ENCODE measurements around the gene TEX11. TPM values are rescaled to one million over a fixed set of nuclear protein-coding genes. Genes with fewer than 3 reads are reported as not detected.
"Not testable (repeated sequence)": the region's sequence is repeated elsewhere in the genome, so short reads cannot be mapped to it uniquely, and the experiment has no call there.

TEX11 gene
- total RNA-seq, 4 donors from 2014 or later = not detected

DNA sequence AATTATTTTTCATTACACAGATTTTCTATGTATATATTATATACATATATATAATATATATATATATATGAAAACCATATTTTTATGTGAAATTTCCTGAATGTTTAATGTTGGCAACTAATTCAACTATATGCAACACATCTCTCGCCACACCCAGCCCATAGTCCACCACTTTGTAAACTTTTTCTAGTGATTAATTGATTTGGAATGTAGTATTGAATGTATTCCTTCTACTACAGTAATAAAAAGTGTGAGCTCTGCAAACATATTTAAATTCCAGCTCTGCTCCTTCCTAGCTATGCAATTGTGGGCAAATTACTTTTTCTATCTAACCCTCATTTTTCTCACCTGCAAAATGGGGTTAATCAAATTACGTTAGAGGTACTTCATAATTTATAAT, 187.8 kb downstream of the TEX11 start:
- H3K27ac ChIP-seq = no peak overlapping the region
- H3K4me3 ChIP-seq = no peak overlapping the region
- 70 to 74% methylated on average over 2 of the region's 2 CpGs for WGBS, 2 donors
- H3K9me3 ChIP-seq = no peaks in the 10 kb centered on the region
- no peaks in the 10 kb centered on the region for H3K4me1 ChIP-seq
- TF ChIP-seq POLR2A (IDR thresholded peaks at IDR 0.05) (no peak), EP300 (IDR thresholded peaks at IDR 0.05) (no peak)
- TF ChIP-seq, protein P1, sequence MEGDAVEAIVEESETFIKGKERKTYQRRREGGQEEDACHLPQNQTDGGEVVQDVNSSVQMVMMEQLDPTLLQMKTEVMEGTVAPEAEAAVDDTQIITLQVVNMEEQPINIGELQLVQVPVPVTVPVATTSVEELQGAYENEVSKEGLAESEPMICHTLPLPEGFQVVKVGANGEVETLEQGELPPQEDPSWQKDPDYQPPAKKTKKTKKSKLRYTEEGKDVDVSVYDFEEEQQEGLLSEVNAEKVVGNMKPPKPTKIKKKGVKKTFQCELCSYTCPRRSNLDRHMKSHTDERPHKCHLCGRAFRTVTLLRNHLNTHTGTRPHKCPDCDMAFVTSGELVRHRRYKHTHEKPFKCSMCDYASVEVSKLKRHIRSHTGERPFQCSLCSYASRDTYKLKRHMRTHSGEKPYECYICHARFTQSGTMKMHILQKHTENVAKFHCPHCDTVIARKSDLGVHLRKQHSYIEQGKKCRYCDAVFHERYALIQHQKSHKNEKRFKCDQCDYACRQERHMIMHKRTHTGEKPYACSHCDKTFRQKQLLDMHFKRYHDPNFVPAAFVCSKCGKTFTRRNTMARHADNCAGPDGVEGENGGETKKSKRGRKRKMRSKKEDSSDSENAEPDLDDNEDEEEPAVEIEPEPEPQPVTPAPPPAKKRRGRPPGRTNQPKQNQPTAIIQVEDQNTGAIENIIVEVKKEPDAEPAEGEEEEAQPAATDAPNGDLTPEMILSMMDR (IDR thresholded peaks at IDR 0.05) = no peak
- no peak for DNase-seq (ENCODE audit: low spot score in 2 of 2)
- no peaks in the 10 kb centered on the region for H3K27me3 ChIP-seq
- no peaks in the 10 kb centered on the region for H3K36me3 ChIP-seq

DNA sequence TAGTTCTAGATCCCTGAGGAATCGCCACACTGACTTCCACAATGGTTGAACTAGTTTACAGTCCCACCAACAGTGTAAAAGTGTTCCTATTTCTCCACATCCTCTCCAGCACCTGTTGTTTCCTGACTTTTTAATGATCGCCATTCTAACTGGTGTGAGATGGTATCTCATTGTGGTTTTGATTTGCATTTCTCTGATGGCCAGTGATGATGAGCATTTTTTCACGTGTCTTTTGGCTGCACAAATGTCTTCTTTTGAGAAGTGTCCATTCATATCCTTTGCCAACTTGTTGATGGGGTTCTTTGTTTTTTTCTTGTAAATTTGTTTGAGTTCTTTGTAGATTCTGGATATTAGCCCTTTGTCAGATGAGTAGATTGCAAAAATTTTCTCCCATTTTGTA, 197.2 kb downstream of the TEX11 start:
- not testable (repeated sequence) for H3K4me1 ChIP-seq; H3K4me3 ChIP-seq; DNase-seq (ENCODE audit: low spot score in 2 of 2); H3K9me3 ChIP-seq; H3K27ac ChIP-seq; H3K27me3 ChIP-seq; H3K36me3 ChIP-seq
- WGBS, 2 donors = 25 to 31% methylated on average over 1 of the region's 3 CpGs

DNA sequence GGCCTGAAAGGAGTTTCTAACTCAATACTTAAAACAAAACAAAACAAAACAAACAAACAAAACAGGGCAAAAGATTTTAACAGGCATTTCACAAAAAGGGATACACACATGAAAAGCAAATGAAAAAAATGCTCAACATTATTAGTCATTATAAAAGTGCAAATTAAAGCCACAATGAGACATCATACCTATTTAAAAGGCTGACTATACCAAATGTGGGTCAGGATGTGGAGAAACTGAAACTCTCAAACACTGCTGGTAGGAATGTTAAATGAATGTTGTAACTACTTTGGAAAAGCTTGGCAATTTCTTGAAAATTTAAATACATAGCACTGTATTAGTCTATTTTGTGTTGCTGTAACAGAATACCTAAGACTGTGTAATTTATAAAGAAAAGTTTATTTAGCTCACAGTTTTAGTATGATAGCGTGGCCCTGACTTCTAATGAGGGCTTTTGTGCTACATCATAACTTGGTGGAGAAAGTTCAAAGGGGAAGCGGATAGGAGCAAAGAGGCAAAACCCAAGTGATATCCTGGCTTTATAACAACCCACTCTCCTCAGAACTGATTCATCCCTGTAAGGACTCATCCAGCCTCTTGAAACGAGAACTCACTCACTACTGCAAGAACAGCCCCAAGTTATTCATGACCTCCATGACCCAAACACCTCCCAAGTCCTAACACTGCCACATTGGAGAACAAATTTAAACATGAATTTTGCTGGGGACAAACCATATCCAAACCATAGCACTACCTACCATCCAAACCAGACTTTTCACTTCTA, 214.0 kb downstream of the TEX11 start:
- Histone ChIP-seq H3K9me3 (no peaks in the 10 kb centered on the region), H3K27me3 (no peaks in the 10 kb centered on the region), H3K4me3 (no peak overlapping the region), H3K36me3 (no peaks in the 10 kb centered on the region), H3K4me1 (no peaks in the 10 kb centered on the region), H3K27ac (no peak overlapping the region)
- WGBS, 2 donors = 68 to 69% methylated on average over 3 of the region's 3 CpGs
- DNase-seq (ENCODE audit: low spot score in 2 of 2) = no peak
- TF ChIP-seq, protein P1 (IDR thresholded peaks at IDR 0.05) = no peak
- TF ChIP-seq EP300 (IDR thresholded peaks at IDR 0.05) (no peak), POLR2A (IDR thresholded peaks at IDR 0.05) (no peak)

DNA sequence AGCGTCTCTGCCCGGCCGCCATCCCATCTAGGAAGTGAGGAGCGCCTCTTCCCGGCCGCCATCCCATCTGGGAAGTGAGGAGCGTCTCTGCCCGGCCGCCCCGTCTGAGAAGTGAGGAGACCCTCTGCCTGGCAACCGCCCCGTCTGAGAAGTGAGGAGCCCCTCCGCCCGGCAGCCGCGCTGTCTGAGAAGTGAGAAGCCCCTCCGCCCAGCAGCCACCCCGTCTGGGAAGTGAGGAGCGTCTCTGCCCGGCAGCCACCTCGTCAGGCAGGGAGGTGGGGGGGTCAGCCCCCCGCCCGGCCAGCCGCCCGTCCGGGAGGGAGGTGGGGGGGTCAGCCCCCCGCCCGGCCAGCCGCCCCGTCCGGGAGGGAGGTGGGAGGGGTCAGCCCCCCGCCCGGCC, 229.1 kb downstream of the TEX11 start:
- not testable (repeated sequence) for H3K27me3 ChIP-seq; H3K27ac ChIP-seq; H3K36me3 ChIP-seq; H3K4me1 ChIP-seq; DNase-seq (ENCODE audit: low spot score in 2 of 2); H3K9me3 ChIP-seq; H3K4me3 ChIP-seq
- no CpG with 5 or more reads among the region's 33 CpGs for WGBS, 2 donors

DNA sequence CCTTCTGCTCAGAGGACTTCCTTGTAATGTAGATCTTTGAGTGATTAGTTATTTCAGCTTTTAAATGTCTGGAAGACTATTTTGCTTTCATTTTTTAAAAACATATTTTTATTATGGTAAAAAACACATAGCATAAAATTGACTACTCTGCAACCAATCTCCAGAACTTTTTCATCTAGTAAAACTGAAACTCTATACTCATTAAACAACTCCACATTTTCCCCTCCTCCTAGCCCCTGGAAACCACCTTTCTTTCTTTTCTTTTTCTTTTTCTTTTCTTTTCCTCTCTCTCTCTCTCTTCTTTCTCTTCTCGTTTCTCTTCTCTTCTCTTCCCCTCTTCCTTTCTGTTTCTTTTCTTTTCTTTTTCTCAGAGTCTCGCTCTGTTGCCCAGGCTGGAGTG, 233.2 kb downstream of the TEX11 start:
- no peak for DNase-seq (ENCODE audit: low spot score in 2 of 2)
- H3K9me3 ChIP-seq = no peaks in the 10 kb centered on the region
- 67 to 74% methylated on average over 2 of the region's 2 CpGs for WGBS, 2 donors
- TF ChIP-seq, protein P1 (IDR thresholded peaks at IDR 0.05) = no peak
- no peak for TF ChIP-seq EP300 (IDR thresholded peaks at IDR 0.05)
- no peak for TF ChIP-seq POLR2A (IDR thresholded peaks at IDR 0.05)
- no peaks in the 10 kb centered on the region for H3K36me3 ChIP-seq
- no peaks in the 10 kb centered on the region for H3K27me3 ChIP-seq
- H3K4me3 ChIP-seq = no peak overlapping the region
- H3K27ac ChIP-seq = no peak overlapping the region
- H3K4me1 ChIP-seq = no peaks in the 10 kb centered on the region

DNA sequence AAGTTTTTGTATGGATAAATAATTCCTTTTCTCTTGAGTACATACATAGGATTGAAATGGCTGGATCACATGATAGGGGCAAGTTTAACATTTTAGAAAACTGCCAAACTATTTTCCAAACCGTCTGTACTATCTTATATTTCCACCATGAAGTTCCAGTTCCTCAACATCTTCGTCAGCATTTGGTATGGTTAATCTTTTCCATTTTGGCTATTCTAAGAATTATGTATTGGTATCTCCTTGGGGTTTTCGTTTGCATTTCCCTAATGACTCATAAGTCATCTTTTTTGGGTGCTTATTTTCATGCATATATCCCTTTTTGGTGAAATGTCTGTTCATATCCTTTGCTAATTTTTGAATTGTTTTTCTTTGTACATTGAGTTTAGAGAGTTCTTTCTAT, 236.2 kb downstream of the TEX11 start:
- 52 to 73% methylated on average over 3 of the region's 3 CpGs for WGBS, 2 donors
- H3K36me3 ChIP-seq = no peaks in the 10 kb centered on the region
- no peak overlapping the region for H3K27ac ChIP-seq
- TF ChIP-seq EP300 (IDR thresholded peaks at IDR 0.05) (no peak), POLR2A (IDR thresholded peaks at IDR 0.05) (no peak)
- TF ChIP-seq, protein P1 (IDR thresholded peaks at IDR 0.05) = no peak
- no peaks in the 10 kb centered on the region for H3K4me1 ChIP-seq
- peaks cover 0 to 7% of the 10 kb centered on the region in 2 donors for H3K27me3 ChIP-seq
- DNase-seq (ENCODE audit: low spot score in 2 of 2) = no peak
- no peak overlapping the region for H3K4me3 ChIP-seq
- H3K9me3 ChIP-seq = no peaks in the 10 kb centered on the region
